Endothelial cell of umbilical vein (primary cell): Measurements from ENCODE around the gene NDUFB10. TPM values are rescaled to one million over a fixed set of nuclear protein-coding genes. Genes with fewer than 3 reads are reported as not detected.

Source experiments
- BruUV-seq: library from RNA; stranded (reverse); fragments of 400-500 nt; replicated peaks from 2 replicates; lab custom pipeline; 2021; lab: Mats Ljungman, UMichigan
- CTCF ChIA-PET: fragments of 300-600, 350-600 bp; sonication (Branson Sonifier 250); formaldehyde crosslinking; loops from one replicate; lab custom pipeline; 2021; ENCODE audit warnings: antibody characterized with exemption, inconsistent platforms; lab: Charles Lee
- POLR2A ChIA-PET: fragments of 300-600, 350-600 bp; sonication (Branson Sonifier 250); formaldehyde crosslinking; loops from one replicate; lab custom pipeline; 2021; ENCODE audit warnings: antibody characterized with exemption, inconsistent platforms; lab: Charles Lee
- DNase-seq: peaks from one replicate; pipeline ENCODE4 v3.0.0-alpha.2; 2011; ENCODE audit warnings: low read depth, low spot score
- FAIRE-seq: peaks from 2 replicates; lab custom pipeline; 2011; peaks lifted over from hg19 to GRCh38; lab: Jason Lieb, UNC
- H2AFZ ChIP-seq: 2 replicates; pipeline ENCODE4 v1.6.0; 2012; ENCODE audit warnings: low read depth, low read length, control low read depth, inconsistent platforms
- H3K27ac ChIP-seq: 2 replicates; pipeline ENCODE4 v1.5.1; 2011; ENCODE audit warnings: low read depth, mild to moderate bottlenecking, control low read depth, low read length, moderate library complexity; ENCODE audit not compliant: insufficient read depth
- H3K27me3 ChIP-seq, 2 experiments: 2 replicates each; pipeline versions ENCODE4 v1.6.0 to v1.6.1; 2011; ENCODE audit warnings: low read length in 2 of 2, mixed read lengths in 1 of 2; ENCODE audit not compliant: control insufficient read depth in 2 of 2, insufficient read depth in 2 of 2
- H3K36me3 ChIP-seq, 2 experiments: 2 replicates in 1 of 2; 3 replicates in 1 of 2; pipeline ENCODE4 v1.5.1; 2011; ENCODE audit warnings: low read length in 2 of 2, mild to moderate bottlenecking in 1 of 2, moderate library complexity in 1 of 2; ENCODE audit not compliant: control insufficient read depth in 2 of 2, insufficient read depth in 2 of 2; ENCODE audit errors: extremely low read depth in 1 of 2
- H3K4me1 ChIP-seq: 3 replicates; pipeline ENCODE4 v1.5.1; 2011; ENCODE audit warnings: mild to moderate bottlenecking, low read length; ENCODE audit not compliant: control insufficient read depth, insufficient read depth; ENCODE audit errors: extremely low read depth
- H3K4me2 ChIP-seq: 2 replicates; pipeline ENCODE4 v1.6.1; 2011; ENCODE audit warnings: low read length, control low read depth, mixed read lengths; ENCODE audit not compliant: insufficient read depth
- H3K4me3 ChIP-seq, 3 experiments: fragments of 200-600 bp in 1 of 3; sonication (generic), shearing (Covaris generic) in 1 of 3; replicated peaks in 1 of 3; 2 replicates each; pipeline ENCODE4 v1.5.1; 2011 to 2016; ENCODE audit warnings: control low read depth in 3 of 3, low read length in 3 of 3, mild to moderate bottlenecking in 2 of 3, inconsistent platforms in 1 of 3, low read depth in 1 of 3, moderate library complexity in 1 of 3; ENCODE audit not compliant: insufficient read depth in 1 of 3
- H3K79me2 ChIP-seq: 2 replicates; pipeline ENCODE4 v1.6.0; 2012; ENCODE audit warnings: low read length, inconsistent platforms; ENCODE audit not compliant: control insufficient read depth, insufficient read depth
- H3K9ac ChIP-seq: replicated peaks from 2 replicates; pipeline ENCODE3; 2011; ENCODE audit warnings: low read length, control low read depth; ENCODE audit not compliant: insufficient read depth; ENCODE audit errors: extremely low read depth
- H3K9me1 ChIP-seq: replicated peaks from 3 replicates; pipeline ENCODE4 v1.6.0; 2011; ENCODE audit warnings: mild to moderate bottlenecking, low read length; ENCODE audit not compliant: control insufficient read depth, insufficient read depth; ENCODE audit errors: extremely low read depth
- H3K9me3 ChIP-seq: replicated peaks from 2 replicates; pipeline ENCODE4 v1.5.1; 2012; ENCODE audit warnings: low read length, inconsistent platforms; ENCODE audit not compliant: control insufficient read depth, insufficient read depth
- H4K20me1 ChIP-seq: replicated peaks from 2 replicates; pipeline ENCODE3; 2011; ENCODE audit warnings: mild to moderate bottlenecking, low read length; ENCODE audit not compliant: control insufficient read depth, insufficient read depth; ENCODE audit errors: extremely low read depth
- CTCF ChIP-seq, 2 donors: IDR thresholded peaks; 1 replicate in 1 of 2; 2 replicates in 1 of 2; pipeline ENCODE4 v1.5.1; 2011; ENCODE audit warnings: low read length in 2 of 2, mild to moderate bottlenecking in 2 of 2, moderate library complexity in 2 of 2, control low read depth in 1 of 2, inconsistent platforms in 1 of 2, low read depth in 1 of 2; ENCODE audit not compliant: insufficient read depth in 1 of 2; ENCODE audit errors: extremely low read depth in 1 of 2
- EZH2 ChIP-seq: IDR thresholded peaks from 2 replicates; pipeline ENCODE4 v1.6.1; 2012; ENCODE audit warnings: borderline replicate concordance, low read depth, mild to moderate bottlenecking, moderate library complexity, low read length, inconsistent platforms; ENCODE audit not compliant: severe bottlenecking
- FOS ChIP-seq: IDR thresholded peaks from 2 replicates; pipeline ENCODE4 v1.6.1; 2011; ENCODE audit warnings: mild to moderate bottlenecking, low read length, moderate library complexity, borderline replicate concordance; ENCODE audit not compliant: insufficient read depth
- GATA2 ChIP-seq: IDR thresholded peaks from 2 replicates; pipeline ENCODE4 v1.7.0; 2011; ENCODE audit warnings: low read depth, mild to moderate bottlenecking, moderate library complexity, mixed read lengths, low read length; ENCODE audit not compliant: insufficient read length, insufficient read depth
- JUN ChIP-seq: IDR thresholded peaks from 2 replicates; pipeline ENCODE4 v1.6.1; 2011; ENCODE audit warnings: borderline replicate concordance, low read depth; ENCODE audit not compliant: insufficient read length, insufficient read depth
- MAX ChIP-seq: IDR thresholded peaks from 2 replicates; pipeline ENCODE4 v1.6.1; 2011; ENCODE audit not compliant: insufficient read depth, insufficient read length
- MYC ChIP-seq: IDR thresholded peaks from one replicate; pipeline ENCODE4 v1.6.1; 2011; ENCODE audit warnings: mild to moderate bottlenecking, low read depth, low read length
- POLR2A ChIP-seq: IDR thresholded peaks from 2 replicates; pipeline ENCODE4 v1.6.1; 2012; ENCODE audit warnings: low read depth, mild to moderate bottlenecking, control low read depth, low read length
- POLR2AphosphoS5 ChIP-seq: IDR thresholded peaks from 2 replicates; pipeline ENCODE4 v1.6.1; 2012; ENCODE audit warnings: low read depth, mild to moderate bottlenecking, control low read depth, low read length, moderate library complexity; ENCODE audit not compliant: insufficient read depth
- dilution Hi-C: fragments of 300-500 bp; cut with MboI; formaldehyde crosslinking; loops from one replicate; pipeline ENCODE4 v1.15.0; 2019; ENCODE audit warnings: low sequenced_read_pairs; ENCODE audit not compliant: extremely low pct_ligation_motif_present
- intact Hi-C: fragments of 100-400 bp; cut with micrococcal nuclease; formaldehyde crosslinking; loops from one replicate; pipeline ENCODE4 v1.10.0; 2022
- polyA plus RNA-seq, 4 experiments: library from polyadenylated mRNA; depleted of rRNA in 3 of 4; stranded (reverse) in 3 of 4; unstranded in 1 of 4; fragments of >200 nt; gene quantifications; 2 replicates each; pipeline versions ENCODE4 v1.2.1 to v1.2.3, GENCODE V29; 2011 to 2012; ENCODE audit warnings: missing spikeins in 1 of 4
- total RNA-seq: library from RNA; stranded (reverse); gene quantifications from 2 replicates; pipeline ENCODE4 v1.2.3, GENCODE V29; 2021

Gene NDUFB10
- total and polyA plus RNA-seq, 2 donors (not counting 3 experiments of a cell fraction or from before 2014, with no cell fraction given): 124 to 167 TPM

- H3K27ac ChIP-seq: no peak overlapping the region
- H3K36me3 ChIP-seq: peaks cover 0 to 5% of the 10 kb centered on the region in 2 experiments
- H4K20me1 ChIP-seq: no peaks in the 10 kb centered on the region
- no peak overlapping the region for H3K4me2 ChIP-seq
- H2AFZ ChIP-seq: peak overlapping the region; percentile 90
- POLR2A ChIA-PET: interaction anchor here (0.9 to 1.3 kb wide), 2 partner anchors 28 to 163 kb away, joined by 4 to 5 read pairs; partner anchors contain the start of genes RPS2 and TRAF7
- no peak overlapping the region for H3K9ac ChIP-seq
- no peaks in the 10 kb centered on the region for H3K9me3 ChIP-seq
- no peaks in the 10 kb centered on the region for H3K9me1 ChIP-seq
- TF ChIP-seq CTCF (IDR thresholded peaks at IDR 0.05; ENCODE audit: extremely low read depth in 1 of 2, insufficient read depth in 1 of 2, low read depth in 1 of 2, low read length in 2 of 2) (no peak), GATA2 (no peak), EZH2 (no peak), MYC (no peak), POLR2A (no peak), MAX (no peak), JUN (no peak), FOS (no peak), POLR2AphosphoS5 (no peak)
- no TSS peak for BruUV-seq
- no peak for DNase-seq
- intact Hi-C loops: no loop called here
- CTCF ChIA-PET: interaction anchor here (2.5 to 3.9 kb wide), 2 partner anchors 10 to 148 kb away, joined by 9 to 23 read pairs; no protein-coding TSS in a partner anchor
- dilution Hi-C loops: no loop called here
- no peak for FAIRE-seq
- no peaks in the 10 kb centered on the region for H3K79me2 ChIP-seq
- H3K4me1 ChIP-seq: peaks cover 7% of the 10 kb centered on the region
- H3K4me3 ChIP-seq: no peak overlapping the region
- H3K27me3 ChIP-seq: peaks cover 23 to 24% of the 10 kb centered on the region in 2 experiments
Measured at GRCh38 chr16:1992704-1993317, 33.5 kb downstream of the NDUFB10 start.
